AG04449 (cell line): Measurements from ENCODE around the gene KTI12.
"Not testable (repeated sequence)": the region's sequence is repeated elsewhere in the genome, so short reads cannot be mapped to it uniquely, and the experiment has no call there.

Source experiments
- CTCF ChIA-PET: fragments of 350-600 bp; formaldehyde crosslinking; extraction: SDS; loops from one replicate; lab custom pipeline; 2021; ENCODE audit warnings: antibody characterized with exemption; lab: Yijun Ruan, JAX
- POLR2A ChIA-PET: fragments of 400-600, 350-600 bp; formaldehyde crosslinking; extraction: SDS; loops from one replicate; lab custom pipeline; 2020; ENCODE audit warnings: antibody characterized with exemption, inconsistent platforms; lab: Yijun Ruan, JAX
- DNase-seq: peaks from one replicate; pipeline ENCODE4 v3.0.0-alpha.2; 2010; ENCODE audit warnings: low read depth, low spot score
- H3K4me3 ChIP-seq: 2 replicates; pipeline ENCODE4 v1.5.1; 2011; ENCODE audit warnings: low read depth, mild to moderate bottlenecking, control low read depth, low read length
- TF ChIP-seq, protein P1 (sequence below): IDR thresholded peaks from one replicate; pipeline ENCODE4 v1.5.1; 2011; ENCODE audit warnings: mild to moderate bottlenecking, moderate library complexity, low read length, control low read depth, inconsistent platforms; ENCODE audit not compliant: insufficient read depth; ENCODE audit errors: missing control alignments

Gene KTI12

DNA sequence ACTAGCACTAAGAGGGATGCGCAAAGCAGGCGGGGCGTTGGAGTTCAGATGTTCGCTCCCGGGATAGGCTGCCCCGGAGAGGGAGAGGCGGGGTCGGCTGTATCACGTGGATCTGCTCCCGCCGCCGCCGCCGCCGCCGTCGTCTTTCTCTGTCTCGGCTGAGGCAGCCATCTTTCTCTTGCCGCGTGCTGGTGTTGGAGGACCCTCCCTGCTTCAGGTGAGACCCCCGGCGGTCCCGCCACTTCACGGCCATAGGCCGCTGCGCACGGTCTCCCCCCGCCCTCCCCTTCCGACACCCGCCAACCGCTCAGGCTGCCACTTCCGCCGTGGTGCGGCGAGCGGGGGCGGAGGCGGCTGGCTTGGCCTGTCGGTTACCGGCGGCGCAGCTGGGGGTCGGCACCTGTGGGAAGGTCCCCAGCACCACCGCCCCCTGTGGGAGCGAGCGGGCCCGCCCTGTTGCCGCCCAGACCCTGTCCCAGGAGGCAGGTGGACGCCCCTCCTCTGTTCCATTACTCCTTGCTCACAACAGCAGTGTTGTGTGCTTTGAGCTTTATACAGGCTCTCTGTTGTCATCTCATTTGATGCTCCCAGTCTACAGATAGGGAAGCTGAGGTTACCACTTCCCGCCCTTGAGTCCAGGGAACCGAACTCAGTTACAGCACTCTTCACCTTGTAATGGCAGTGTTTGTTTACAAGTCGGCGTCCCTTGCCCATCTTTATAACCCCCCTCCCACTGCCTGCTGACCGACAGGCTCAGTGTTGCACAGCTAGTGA, 22.7 kb upstream of the KTI12 start, which contains the start of gene BTF3L4:
TSS of gene BTF3L4 (plus strand) at position 133 of the 774 bp plus-strand sequence. CDS start 3,553 bp downstream, outside the sequence.
- ChIA-PET CTCF (interaction anchor here (1.0 to 1.4 kb wide), 3 partner anchors 23 to 343 kb away, joined by 3 to 4 read pairs (median 3); partner anchors contain the start of gene KTI12), POLR2A (interaction anchor here (0.8 to 2.7 kb wide), 4 partner anchors 23 to 256 kb away, joined by 3 to 7 read pairs (median 6); partner anchors contain the start of gene KTI12)
- peak within 1 kb of the TSS; percentile 87 for H3K4me3 ChIP-seq
- no peak for DNase-seq
- TF ChIP-seq, protein P1, sequence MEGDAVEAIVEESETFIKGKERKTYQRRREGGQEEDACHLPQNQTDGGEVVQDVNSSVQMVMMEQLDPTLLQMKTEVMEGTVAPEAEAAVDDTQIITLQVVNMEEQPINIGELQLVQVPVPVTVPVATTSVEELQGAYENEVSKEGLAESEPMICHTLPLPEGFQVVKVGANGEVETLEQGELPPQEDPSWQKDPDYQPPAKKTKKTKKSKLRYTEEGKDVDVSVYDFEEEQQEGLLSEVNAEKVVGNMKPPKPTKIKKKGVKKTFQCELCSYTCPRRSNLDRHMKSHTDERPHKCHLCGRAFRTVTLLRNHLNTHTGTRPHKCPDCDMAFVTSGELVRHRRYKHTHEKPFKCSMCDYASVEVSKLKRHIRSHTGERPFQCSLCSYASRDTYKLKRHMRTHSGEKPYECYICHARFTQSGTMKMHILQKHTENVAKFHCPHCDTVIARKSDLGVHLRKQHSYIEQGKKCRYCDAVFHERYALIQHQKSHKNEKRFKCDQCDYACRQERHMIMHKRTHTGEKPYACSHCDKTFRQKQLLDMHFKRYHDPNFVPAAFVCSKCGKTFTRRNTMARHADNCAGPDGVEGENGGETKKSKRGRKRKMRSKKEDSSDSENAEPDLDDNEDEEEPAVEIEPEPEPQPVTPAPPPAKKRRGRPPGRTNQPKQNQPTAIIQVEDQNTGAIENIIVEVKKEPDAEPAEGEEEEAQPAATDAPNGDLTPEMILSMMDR = no peak

DNA sequence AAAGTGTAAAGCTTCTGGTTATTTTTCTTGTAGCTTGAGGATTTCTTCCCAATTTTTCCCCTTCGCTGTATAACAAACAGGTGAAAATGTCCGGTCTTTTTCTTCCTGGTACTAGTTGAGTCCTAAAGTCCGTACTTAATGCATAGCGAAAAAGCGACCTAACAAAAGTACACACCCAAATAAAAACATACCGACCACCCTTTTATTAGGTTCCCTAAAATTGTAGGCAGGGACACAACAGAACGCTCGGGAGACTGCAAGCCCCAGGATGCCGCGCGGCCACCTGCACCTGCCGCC, 22.2 kb upstream of the KTI12 start:
- H3K4me3 ChIP-seq = peak overlapping the region; percentile 87
- TF ChIP-seq, protein P1 = no peak
- POLR2A ChIA-PET = interaction anchor here (0.8 to 2.7 kb wide), 4 partner anchors 22 to 256 kb away, joined by 3 to 7 read pairs (median 6); partner anchors contain the start of gene KTI12
- CTCF ChIA-PET = interaction anchor here (1.1 kb wide), 1 partner anchor 22 kb away, joined by 3 read pairs; the partner anchor contains the start of gene KTI12
- no peak for DNase-seq

DNA sequence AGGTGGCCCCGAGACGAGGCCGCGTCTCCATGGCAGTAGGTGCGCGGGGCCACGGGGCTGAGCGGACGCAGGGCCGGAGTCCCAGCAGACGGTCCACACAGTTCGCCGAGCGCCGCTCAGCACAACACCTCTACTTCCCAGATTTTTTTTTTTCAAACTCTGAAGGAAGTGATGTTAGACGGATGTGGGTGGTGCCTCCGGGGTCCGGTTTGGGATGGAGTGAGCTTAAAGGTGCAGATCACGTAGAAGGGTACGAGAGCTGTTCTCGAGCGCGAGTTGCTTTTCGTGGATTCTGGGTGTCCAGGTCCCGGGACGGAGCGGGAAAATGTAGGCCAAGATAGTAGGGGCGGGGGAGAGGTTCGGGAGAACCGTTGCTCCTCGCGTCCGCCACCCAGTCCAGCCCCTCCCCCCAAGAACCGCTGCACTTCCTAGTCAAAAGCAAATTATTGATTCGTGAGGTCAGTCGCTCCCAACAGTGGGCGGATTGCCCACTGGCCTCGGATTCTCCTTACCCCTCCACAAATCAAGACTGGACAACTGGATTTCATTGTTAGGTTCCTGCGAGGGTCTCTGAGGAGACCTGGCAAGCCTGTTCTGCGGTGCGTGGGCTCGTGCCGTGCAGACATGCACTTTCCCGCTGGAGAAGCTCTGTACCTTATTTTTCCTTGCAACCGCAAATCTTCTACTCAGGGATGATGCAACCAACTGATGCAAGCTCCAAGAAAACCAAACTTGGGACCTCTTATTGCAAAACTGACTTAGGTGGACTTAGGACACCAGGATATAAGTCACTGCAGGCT, 21.7 kb upstream of the KTI12 start, which contains the start of gene TXNDC12:
TSS of gene TXNDC12 (minus strand) at position 126 of the 800 bp plus-strand sequence. CDS start at position 31, 95 bp downstream.
- peak; percentile 67 for DNase-seq
- TF ChIP-seq, protein P1 = no peak
- ChIA-PET POLR2A (interaction anchor here (0.6 to 2.7 kb wide), 7 partner anchors 12 to 1183 kb away, joined by 3 to 7 read pairs (median 3); partner anchors contain the start of gene KTI12), CTCF (interaction anchor here (1.1 kb wide), 1 partner anchor 22 kb away, joined by 3 read pairs; the partner anchor contains the start of gene KTI12)
- peak within 1 kb of the TSS; percentile 87 for H3K4me3 ChIP-seq

DNA sequence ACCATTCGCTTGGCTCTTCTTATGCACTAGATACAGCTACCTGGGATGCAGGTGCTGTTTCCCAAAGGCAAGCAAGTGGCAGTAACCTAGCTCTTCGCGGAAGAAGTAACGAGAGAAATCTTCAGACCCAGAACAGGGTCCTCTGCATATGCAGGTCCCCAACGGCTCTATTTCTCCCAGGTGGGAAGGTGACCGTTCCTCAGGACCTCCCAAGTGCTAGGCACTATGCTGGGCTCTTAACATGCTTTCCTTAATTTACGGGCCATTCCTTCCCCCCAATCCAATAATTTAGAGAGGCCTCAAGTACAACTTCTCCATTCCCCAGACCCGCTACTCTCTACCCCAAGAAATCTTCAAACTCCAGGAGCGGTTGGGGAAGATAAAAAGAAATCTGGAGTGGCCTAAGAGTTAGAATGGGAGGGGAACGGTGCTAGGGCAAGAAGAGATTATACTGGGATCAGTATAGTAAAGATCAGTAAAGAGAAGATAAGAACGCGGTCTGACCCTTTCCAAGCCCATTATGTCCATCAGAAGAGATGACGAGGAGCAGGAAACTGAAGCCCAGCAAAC, 21.0 kb upstream of the KTI12 start:
- CTCF ChIA-PET = interaction anchor here (1.3 kb wide), 1 partner anchor 18 kb away, joined by 3 read pairs; no protein-coding TSS in a partner anchor
- no peak for DNase-seq
- H3K4me3 ChIP-seq = peak overlapping the region; percentile 87
- TF ChIP-seq, protein P1 = no peak
- POLR2A ChIA-PET = interaction anchor here (0.6 to 2.7 kb wide), 6 partner anchors 13 to 1184 kb away, joined by 3 to 7 read pairs (median 3); partner anchors contain the start of gene KTI12

DNA sequence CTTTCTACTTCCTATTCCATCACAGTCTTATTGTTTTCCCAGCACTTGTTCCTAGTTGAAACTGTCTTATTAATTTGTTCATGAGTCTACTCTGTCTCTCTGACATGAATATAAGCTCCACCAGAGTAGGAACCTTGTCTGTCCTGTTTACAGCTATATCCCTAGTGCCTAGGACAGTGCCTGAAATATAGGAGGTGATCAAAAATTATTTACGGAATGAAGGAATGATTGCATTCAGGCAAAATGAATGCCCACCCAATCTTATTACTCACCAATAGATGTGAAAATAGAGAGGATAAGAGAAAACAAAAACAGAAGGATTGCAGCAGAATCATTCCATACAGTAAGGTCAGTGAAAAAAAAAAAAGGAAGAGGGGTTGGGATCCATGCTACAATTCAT, 20.3 kb upstream of the KTI12 start:
- no peak for DNase-seq
- ChIA-PET POLR2A (interaction anchor here (0.6 to 2.7 kb wide), 3 partner anchors 17 to 357 kb away, joined by 3 to 7 read pairs (median 3); no protein-coding TSS in a partner anchor), CTCF (interaction anchor here (1.3 kb wide), 1 partner anchor 17 kb away, joined by 3 read pairs; no protein-coding TSS in a partner anchor)
- TF ChIP-seq, protein P1 = no peak
- peak overlapping the region; percentile 87 for H3K4me3 ChIP-seq

DNA sequence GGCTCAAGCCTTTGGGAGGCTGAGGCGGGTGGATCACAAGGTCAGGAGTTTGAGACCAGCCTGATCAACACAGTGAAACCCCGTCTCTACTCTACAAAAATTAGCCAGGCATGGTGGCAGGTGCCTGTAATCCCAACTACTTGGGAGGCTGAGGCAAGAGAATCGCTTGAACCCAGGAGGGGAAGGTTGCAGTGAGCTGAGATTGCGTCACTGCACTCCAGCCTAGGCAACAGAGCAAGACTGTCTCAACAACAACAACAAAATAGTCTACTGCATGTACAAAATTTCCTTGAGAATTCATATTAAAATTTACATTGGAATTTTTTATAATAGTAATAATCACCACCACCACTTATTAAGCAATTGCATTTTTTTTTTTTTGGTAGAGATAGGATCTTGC, 15.7 kb upstream of the KTI12 start:
- POLR2A ChIA-PET, H3K4me3 ChIP-seq, DNase-seq: not testable (repeated sequence)
- CTCF ChIA-PET = interaction anchor here (1.5 kb wide), 1 partner anchor 152 kb away, joined by 4 read pairs; no protein-coding TSS in a partner anchor

DNA sequence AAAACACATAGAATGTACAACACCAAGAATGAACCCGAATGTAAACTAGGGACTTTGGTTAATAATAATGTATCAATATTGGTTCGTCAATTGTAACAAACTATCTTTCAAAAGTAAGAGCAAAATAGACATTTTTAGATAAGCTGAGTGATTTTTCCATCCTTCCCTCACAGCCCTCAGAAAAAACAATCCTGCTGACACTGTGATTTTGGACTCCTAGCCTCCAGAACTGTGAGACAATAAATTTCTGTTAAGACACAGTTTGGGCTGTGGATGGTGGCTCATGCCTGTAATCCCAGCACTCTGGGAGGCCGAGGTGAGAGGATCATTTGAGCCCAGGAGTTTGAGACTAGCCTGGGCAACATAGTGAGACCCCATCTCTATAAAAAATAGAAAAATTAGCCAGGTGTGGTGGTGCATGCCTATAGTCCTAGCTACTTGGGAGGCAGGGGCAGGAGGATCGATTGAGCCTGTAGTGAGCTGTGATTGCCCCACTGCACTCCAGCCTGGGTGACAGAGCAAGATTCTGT, 12.1 kb upstream of the KTI12 start:
- H3K4me3 ChIP-seq, DNase-seq, CTCF ChIA-PET: not testable (repeated sequence)
- POLR2A ChIA-PET = interaction anchor here (0.6 to 1.0 kb wide), 2 partner anchors 46 to 303 kb away, joined by 3 read pairs; no protein-coding TSS in a partner anchor
